ENCODE measurements around the gene CCDC136.

CCDC136 gene

DNA sequence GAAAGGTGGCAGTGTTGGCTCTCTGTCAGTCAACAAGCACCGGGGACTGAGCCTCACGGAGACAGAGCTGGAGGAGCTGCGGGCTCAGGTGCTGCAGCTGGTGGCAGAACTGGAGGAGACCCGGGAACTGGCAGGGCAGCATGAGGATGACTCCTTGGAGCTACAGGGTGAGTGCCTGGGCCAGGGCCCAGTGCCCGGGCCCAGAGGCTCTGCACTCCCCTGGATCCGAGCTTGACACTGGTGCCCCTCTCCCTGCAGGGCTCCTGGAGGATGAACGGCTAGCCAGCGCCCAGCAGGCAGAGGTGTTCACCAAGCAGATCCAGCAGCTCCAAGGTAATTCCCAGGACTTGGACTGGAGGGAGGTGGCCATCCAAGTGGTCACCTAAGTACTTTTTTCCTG, 2.7 kb downstream of the CCDC136 start:
- no peak for TF ChIP-seq CTCF (IDR thresholded peaks at IDR 0.05; ENCODE audit: borderline replicate concordance, insufficient read depth, low read depth, low read length)
- no peak overlapping the region for H3K4me3 ChIP-seq (ENCODE audit: low read depth, low read length)

- no peak for TF ChIP-seq CTCF (IDR thresholded peaks at IDR 0.05; ENCODE audit: borderline replicate concordance, insufficient read depth, low read depth, low read length)
- H3K4me3 ChIP-seq (ENCODE audit: low read depth, low read length), result no peak overlapping the region
These were observed 3.4 kb downstream of the CCDC136 start for GRCh38 chr7:128795129-128795528.

DNA sequence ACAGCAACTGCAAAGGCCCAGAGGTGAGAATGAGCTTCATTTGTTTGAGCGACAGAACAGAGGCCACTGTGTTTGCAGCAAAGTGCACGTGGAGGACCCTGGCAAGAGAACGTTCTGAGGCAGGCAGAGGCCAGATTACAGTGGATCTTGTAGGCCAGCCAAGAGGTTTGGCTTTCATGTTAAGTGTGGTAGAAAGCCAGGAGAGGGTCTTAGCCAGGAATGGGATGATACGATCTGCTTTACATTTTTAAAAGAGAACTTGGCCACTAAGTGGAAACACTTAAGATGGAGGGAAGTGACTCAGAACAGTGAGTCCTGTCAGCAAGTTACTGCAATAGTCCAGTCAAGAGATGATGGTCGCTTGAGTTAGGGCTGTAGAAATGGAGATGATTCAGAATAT, 4.6 kb downstream of the CCDC136 start:
- no peak for TF ChIP-seq CTCF (IDR thresholded peaks at IDR 0.05; ENCODE audit: borderline replicate concordance, insufficient read depth, low read depth, low read length)
- no peak overlapping the region for H3K4me3 ChIP-seq (ENCODE audit: low read depth, low read length)

- H3K4me3 ChIP-seq (ENCODE audit: low read depth, low read length), result no peak overlapping the region
- TF ChIP-seq CTCF (IDR thresholded peaks at IDR 0.05; ENCODE audit: borderline replicate concordance, insufficient read depth, low read depth, low read length), result no peak
These were observed 7.7 kb downstream of the CCDC136 start for GRCh38 chr7:128799451-128799850.

- H3K4me3 ChIP-seq (ENCODE audit: low read depth, low read length), result no peak overlapping the region
- TF ChIP-seq CTCF (IDR thresholded peaks at IDR 0.05; ENCODE audit: borderline replicate concordance, insufficient read depth, low read depth, low read length), result no peak
These were observed 8.8 kb downstream of the CCDC136 start for GRCh38 chr7:128800567-128800966.

- no peak for TF ChIP-seq CTCF (IDR thresholded peaks at IDR 0.05; ENCODE audit: borderline replicate concordance, insufficient read depth, low read depth, low read length)
These were observed 9.2 kb downstream of the CCDC136 start for GRCh38 chr7:128801003-128801402.

GRCh38 chr7:128801667-128802418, 10.1 kb downstream of the CCDC136 start:
- H3K4me3 ChIP-seq (ENCODE audit: low read depth, low read length), result no peak overlapping the region
- TF ChIP-seq CTCF (IDR thresholded peaks at IDR 0.05; ENCODE audit: borderline replicate concordance, insufficient read depth, low read depth, low read length), result no peak

More at GRCh38 chr7:128801003-128801402, 9.2 kb downstream of the CCDC136 start:
- no peak overlapping the region for H3K4me3 ChIP-seq (ENCODE audit: low read depth, low read length)
